Activated CD8-positive, alpha-beta T cell treated with anti-CD3 and anti-CD28 coated beads for 36 hours (primary cell): ENCODE results near the gene HSH2D. TPM values are rescaled to one million over a fixed set of nuclear protein-coding genes. Genes with fewer than 3 reads are reported as not detected.

ENCODE experiments used
- ATAC-seq: fragments of 200-7000 bp; cut with Tn5 transposase; one replicate; pipeline ENCODE4 v1.10.0; 2021; ENCODE audit warnings: mild to moderate bottlenecking, moderate library complexity
- CTCF ChIA-PET: fragments of 350-600 bp; sonication (Branson Sonifier 250); formaldehyde crosslinking; loops from one replicate; lab custom pipeline; 2021; ENCODE audit warnings: antibody characterized with exemption; lab: Charles Lee
- POLR2A ChIA-PET: fragments of 350-600 bp; sonication (Branson Sonifier 250); formaldehyde crosslinking; loops from one replicate; lab custom pipeline; 2021; ENCODE audit warnings: antibody characterized with exemption; lab: Charles Lee
- DNase-seq: peaks from one replicate; pipeline ENCODE4 v3.0.0-alpha.2; 2020
- H3K27ac Mint-ChIP-seq: one replicate; pipeline ENCODE4 v1.8.0; 2021; ENCODE audit warnings: mild to moderate bottlenecking, mixed read lengths
- H3K27me3 Mint-ChIP-seq: one replicate; pipeline ENCODE4 v1.8.0; 2021; ENCODE audit warnings: mixed read lengths
- H3K36me3 Mint-ChIP-seq: one replicate; pipeline ENCODE4 v1.8.0; 2021; ENCODE audit warnings: low read depth, mixed read lengths
- H3K4me1 Mint-ChIP-seq: one replicate; pipeline ENCODE4 v1.8.0; 2021; ENCODE audit warnings: low read depth, mixed read lengths
- H3K4me3 Mint-ChIP-seq: one replicate; pipeline ENCODE4 v1.8.0; 2021; ENCODE audit warnings: mild to moderate bottlenecking, moderate library complexity, mixed read lengths
- H3K9me3 Mint-ChIP-seq: one replicate; pipeline ENCODE4 v1.8.0; 2021; ENCODE audit warnings: mixed read lengths
- intact Hi-C: fragments of 100-400 bp; cut with micrococcal nuclease; formaldehyde crosslinking; loops from one replicate; pipeline ENCODE4 v1.10.0; 2022
- total RNA-seq, 2 experiments: library from RNA; stranded (reverse); gene quantifications; one replicate each; pipeline ENCODE4 v1.2.3, GENCODE V29; 2021
- TF ChIP-seq, protein P1 (sequence below): fragments of 200-600 bp; IDR thresholded peaks from one replicate; pipeline ENCODE4 v1.8.0; 2022; ENCODE audit warnings: antibody characterized with exemption, mild to moderate bottlenecking

The HSH2D gene, protein sequence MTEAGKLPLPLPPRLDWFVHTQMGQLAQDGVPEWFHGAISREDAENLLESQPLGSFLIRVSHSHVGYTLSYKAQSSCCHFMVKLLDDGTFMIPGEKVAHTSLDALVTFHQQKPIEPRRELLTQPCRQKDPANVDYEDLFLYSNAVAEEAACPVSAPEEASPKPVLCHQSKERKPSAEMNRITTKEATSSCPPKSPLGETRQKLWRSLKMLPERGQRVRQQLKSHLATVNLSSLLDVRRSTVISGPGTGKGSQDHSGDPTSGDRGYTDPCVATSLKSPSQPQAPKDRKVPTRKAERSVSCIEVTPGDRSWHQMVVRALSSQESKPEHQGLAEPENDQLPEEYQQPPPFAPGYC
- 10 to 100 TPM; 23.5 to 25.5 TPM for total RNA-seq

DNA sequence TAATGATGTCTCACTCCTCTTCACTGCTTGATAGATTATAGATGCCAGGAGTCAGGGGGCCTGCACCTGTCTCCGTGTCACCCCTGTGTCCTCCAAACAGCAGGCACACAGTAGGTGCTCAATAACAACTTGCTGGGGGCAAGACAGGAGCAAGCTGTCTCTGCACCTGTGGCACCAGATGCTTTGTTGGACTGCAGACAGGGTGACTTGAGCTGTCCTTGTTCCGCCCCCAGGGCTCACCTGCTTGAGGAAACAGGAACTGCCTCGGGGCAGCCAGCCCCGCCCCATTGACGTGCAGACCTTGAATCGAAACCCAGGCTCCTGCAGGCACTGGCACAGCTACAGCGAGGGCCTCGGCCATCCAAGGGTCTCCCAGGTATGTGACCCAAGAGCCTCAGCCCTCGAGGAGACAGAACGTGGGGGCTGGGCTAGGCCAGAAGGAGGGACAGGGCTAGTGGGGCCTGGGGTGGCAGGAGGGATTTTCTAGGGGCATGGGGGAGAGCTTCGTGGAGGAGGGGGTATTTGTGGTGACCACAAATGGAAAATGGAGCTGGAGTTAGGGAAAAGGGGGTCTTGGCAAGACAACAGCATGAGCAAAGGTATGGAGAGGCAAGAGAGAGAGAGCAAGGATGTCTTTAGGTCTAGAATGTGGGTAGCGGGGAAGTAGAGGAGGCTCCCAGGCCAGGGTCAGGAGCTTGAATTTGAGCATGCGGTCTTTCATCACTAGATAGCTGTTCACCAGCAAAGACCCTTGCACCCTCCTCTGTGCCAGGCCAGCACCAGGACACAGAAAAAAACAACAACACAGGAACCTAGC is at the start of gene HSH2D:
Gene HSH2D (plus strand): TSS at position 287 of the 817 bp plus-strand sequence. CDS start 5,066 bp downstream, outside the sequence.
- intact Hi-C loops: no loop called here
- Mint-ChIP-seq H3K27ac (peak within 1 kb of the TSS; percentile 98), H3K4me3 (peak within 1 kb of the TSS; percentile 98), H3K9me3 (no peaks in the 10 kb centered on the region), H3K36me3 (peaks cover 14% of the 10 kb centered on the region), H3K4me1 (peaks cover 34% of the 10 kb centered on the region), H3K27me3 (no peaks in the 10 kb centered on the region)
- peak; percentile 99 for ATAC-seq
- POLR2A ChIA-PET: interaction anchor here (0.7 to 2.6 kb wide), 18 partner anchors 9 to 73 kb away, joined by 3 to 12 read pairs (median 4); partner anchors contain the start of genes AP1M1, FAM32A, RAB8A and TPM4
- CTCF ChIA-PET: interaction anchor here (0.7 to 4.1 kb wide), 7 partner anchors 22 to 514 kb away, joined by 3 to 19 read pairs (median 3); partner anchors contain the start of gene FAM32A
- DNase-seq: peak; percentile 94
- TF ChIP-seq, protein P1, sequence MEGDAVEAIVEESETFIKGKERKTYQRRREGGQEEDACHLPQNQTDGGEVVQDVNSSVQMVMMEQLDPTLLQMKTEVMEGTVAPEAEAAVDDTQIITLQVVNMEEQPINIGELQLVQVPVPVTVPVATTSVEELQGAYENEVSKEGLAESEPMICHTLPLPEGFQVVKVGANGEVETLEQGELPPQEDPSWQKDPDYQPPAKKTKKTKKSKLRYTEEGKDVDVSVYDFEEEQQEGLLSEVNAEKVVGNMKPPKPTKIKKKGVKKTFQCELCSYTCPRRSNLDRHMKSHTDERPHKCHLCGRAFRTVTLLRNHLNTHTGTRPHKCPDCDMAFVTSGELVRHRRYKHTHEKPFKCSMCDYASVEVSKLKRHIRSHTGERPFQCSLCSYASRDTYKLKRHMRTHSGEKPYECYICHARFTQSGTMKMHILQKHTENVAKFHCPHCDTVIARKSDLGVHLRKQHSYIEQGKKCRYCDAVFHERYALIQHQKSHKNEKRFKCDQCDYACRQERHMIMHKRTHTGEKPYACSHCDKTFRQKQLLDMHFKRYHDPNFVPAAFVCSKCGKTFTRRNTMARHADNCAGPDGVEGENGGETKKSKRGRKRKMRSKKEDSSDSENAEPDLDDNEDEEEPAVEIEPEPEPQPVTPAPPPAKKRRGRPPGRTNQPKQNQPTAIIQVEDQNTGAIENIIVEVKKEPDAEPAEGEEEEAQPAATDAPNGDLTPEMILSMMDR: no peak

DNA sequence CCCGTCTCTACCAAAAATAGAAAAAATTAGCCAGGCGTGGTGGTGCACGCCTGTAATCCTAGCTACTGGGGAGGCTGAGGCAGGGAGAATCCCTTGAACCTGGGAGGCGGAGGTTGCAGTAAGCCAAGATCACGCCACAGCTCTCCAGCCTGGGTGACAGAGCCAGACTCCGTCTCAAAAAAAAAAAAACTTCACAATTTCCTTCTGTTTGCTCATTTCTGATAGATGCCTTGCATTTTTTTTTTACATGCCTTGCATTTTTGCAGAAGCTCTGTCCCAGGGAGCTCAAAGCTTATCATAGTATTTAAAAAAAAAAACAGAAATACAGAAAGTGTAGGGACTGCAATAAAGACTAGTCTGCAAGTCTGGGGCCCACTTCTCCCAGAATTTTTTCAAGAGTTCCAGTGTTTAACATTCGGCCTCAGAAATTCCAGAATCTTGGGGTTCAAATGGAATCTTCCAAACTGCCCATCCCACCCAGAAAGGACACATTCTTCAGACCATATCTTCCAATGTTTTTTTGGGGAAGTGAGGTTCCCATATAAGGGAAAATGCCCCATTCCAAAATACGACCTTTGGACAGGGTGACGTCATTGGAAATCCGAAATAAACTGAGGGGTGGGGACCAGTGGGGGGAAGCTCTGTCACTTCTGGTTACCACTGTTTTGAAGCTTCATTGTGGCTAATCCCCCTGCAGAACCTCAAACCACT is 49.0 kb upstream of the HSH2D start:
- H3K9me3 Mint-ChIP-seq: no peaks in the 10 kb centered on the region
- ChIA-PET POLR2A (interaction anchor here (0.6 to 6.6 kb wide), 7 partner anchors 9 to 91 kb away, joined by 3 to 53 read pairs (median 10); partner anchors contain the start of genes FAM32A and TPM4), CTCF (interaction anchor here (0.9 to 3.2 kb wide), 9 partner anchors 8 to 91 kb away, joined by 3 to 19 read pairs (median 6); partner anchors contain the start of genes FAM32A and RAB8A)
- TF ChIP-seq, protein P1: no peak
- H3K36me3 Mint-ChIP-seq: peaks cover 77% of the 10 kb centered on the region
- no peaks in the 10 kb centered on the region for H3K27me3 Mint-ChIP-seq
- ATAC-seq (no peak), DNase-seq (no peak)
- peak overlapping the region; percentile 95 for H3K27ac Mint-ChIP-seq
- H3K4me1 Mint-ChIP-seq: peaks cover 29% of the 10 kb centered on the region
- H3K4me3 Mint-ChIP-seq: no peak overlapping the region
- intact Hi-C loops: no loop called here

DNA sequence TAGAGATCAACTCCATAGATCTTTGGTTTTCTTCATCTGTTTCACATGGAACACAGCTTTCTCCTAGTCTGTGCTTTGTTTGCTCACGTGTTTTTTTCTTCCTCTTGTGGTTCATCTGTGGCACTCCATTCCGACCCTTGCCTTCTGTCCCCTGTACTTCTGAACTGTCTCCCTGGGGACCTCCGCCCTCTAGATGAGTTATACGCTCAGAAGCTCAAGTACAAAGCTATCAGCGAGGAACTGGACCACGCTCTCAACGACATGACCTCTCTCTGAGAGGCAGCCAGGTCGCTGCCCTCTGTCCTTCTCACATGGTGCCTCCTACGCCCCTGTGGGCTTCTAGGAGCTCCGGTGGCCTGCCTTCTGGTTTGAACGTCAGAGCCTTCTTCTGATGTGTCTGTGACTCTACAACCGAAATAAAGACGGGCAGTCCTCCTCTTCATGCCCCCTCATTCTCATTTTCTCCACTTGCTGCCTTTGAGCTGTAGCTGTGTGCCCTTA is 48.4 kb upstream of the HSH2D start:
- peak; percentile 85 for ATAC-seq
- TF ChIP-seq, protein P1: no peak
- H3K4me3 Mint-ChIP-seq: peak overlapping the region; percentile 44
- peaks cover 77% of the 10 kb centered on the region for H3K36me3 Mint-ChIP-seq
- H3K9me3 Mint-ChIP-seq: no peaks in the 10 kb centered on the region
- peak; percentile 77 for DNase-seq
- POLR2A ChIA-PET: interaction anchor here (0.6 to 6.6 kb wide), 8 partner anchors 9 to 230 kb away, joined by 3 to 53 read pairs (median 7); partner anchors contain the start of genes FAM32A and TPM4
- H3K27me3 Mint-ChIP-seq: no peaks in the 10 kb centered on the region
- peaks cover 29% of the 10 kb centered on the region for H3K4me1 Mint-ChIP-seq
- H3K27ac Mint-ChIP-seq: peak overlapping the region; percentile 95
- intact Hi-C loops: no loop called here
- CTCF ChIA-PET: interaction anchor here (0.9 to 3.2 kb wide), 14 partner anchors 9 to 465 kb away, joined by 3 to 19 read pairs (median 5); partner anchors contain the start of genes FAM32A and RAB8A

DNA sequence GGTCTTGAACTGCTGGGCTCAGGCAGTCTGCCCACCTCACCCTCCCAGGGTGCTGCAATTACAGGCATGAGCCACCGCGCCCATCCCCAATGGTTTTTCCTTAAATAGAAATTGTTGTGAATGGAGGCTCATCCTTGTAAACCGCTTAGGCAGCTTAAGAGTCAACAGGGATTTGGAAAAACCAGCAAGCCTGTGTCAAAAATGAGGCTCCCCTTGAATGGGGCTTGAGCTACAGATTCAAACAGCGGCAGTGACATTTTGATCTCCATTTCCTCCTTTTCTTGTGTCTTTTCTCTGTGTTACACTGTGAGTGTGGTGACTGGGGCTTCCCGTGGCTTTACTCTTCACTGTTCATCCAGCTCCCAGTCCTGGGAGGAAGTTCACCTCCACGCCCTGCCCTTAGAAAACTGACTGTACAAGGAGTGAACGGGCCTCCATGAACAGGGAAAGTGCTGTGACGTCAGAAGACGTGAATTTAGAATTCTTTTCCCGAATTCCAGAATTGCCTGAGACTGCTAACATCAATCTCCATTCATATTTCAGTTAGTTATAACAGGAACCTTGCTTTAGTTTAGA is 47.1 kb upstream of the HSH2D start:
- Mint-ChIP-seq H3K4me3 (no peak overlapping the region), H3K4me1 (peaks cover 29% of the 10 kb centered on the region), H3K9me3 (no peaks in the 10 kb centered on the region), H3K27me3 (no peaks in the 10 kb centered on the region), H3K36me3 (peaks cover 73% of the 10 kb centered on the region), H3K27ac (peak overlapping the region; percentile 81)
- POLR2A ChIA-PET: interaction anchor here (1.2 to 6.6 kb wide), 5 partner anchors 11 to 32 kb away, joined by 4 to 53 read pairs (median 12); partner anchors contain the start of gene TPM4
- no peak for ATAC-seq
- TF ChIP-seq, protein P1: no peak
- intact Hi-C loops: no loop called here
- no peak for DNase-seq
- CTCF ChIA-PET: interaction anchor here (1.0 to 3.2 kb wide), 8 partner anchors 10 to 467 kb away, joined by 3 to 19 read pairs (median 5); no protein-coding TSS in a partner anchor
